ENCODE data around the gene FAM24B.
"Not testable (repeated sequence)": the region's sequence is repeated elsewhere in the genome, so short reads cannot be mapped to it uniquely, and the experiment has no call there.

FAM24B gene

DNA sequence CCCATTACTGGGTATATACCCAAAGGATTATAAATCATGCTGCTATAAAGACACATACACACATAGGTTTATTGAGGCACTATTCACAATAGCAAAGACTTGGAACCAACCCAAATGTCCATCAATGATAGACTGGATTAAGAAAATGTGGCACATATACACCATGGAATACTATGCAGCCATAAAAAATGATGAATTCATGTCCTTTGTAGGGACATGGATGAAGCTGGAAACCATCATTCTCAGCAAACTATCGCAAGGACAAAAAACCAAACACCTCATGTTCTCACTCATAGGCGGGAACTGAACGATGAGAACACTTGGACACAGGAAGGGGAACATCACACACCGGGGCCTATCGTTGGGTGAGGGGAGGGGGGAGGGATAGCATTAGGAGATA lies 21.3 kb downstream of the FAM24B start:
- not testable (repeated sequence) for DNase-seq

DNA sequence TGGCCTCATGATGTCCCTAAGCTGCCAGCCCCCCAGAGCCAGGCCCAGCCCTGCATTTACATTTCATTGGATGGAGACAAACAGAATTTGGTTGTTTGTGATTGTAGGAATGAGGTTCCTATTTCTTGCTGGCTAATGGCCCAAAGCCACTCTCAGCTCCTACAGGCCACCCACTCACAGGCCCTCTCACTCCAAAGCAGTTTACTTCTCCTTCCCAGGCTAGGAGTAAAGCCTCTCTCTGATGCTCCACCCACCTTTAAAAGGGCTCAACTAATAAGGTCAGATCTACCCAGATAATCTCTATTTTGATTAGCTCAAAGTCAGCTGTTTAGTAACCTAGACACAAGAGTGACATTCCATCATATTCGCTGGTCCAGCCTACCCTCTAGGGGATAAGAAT lies 22.5 kb downstream of the FAM24B start:
- no peak for DNase-seq

DNA sequence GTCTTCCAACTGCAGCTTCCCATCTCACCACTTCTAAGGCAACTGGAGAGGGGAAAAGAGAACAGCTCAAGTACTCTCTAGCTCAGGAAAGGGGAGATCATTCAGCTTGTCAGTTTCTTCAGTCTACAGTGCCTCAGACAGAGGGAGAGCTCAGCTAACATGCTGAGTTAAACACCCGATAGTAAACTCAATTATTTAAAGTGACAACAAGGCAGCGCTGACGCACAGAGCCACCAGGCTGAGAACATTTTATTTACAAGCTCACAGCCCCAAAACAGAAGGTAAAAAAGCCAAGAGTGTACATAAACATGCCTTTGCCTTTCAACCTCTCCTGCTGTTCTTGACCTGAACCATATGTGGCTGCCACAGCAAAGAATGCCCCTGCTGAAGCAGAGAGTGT lies 23.6 kb downstream of the FAM24B start:
- DNase-seq, result no peak

DNA sequence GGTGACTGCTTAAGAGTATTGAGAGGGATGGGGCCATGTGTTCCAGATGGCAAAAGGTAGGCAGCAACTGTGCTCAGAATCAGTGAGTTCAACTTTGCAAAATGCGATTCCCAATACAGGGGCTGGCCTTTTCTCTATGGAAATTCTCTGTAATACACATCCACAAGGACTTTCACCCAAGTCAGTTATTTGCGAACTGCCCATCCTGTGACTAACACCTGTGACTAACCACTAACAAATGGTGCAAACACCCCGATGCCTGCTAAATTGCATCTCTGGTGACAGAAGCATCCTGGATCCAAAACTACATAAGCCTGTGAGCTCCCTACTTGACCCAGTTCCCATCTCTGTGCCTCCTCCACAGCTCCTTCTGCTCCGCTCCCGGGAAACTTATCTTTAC lies 24.7 kb downstream of the FAM24B start:
- no peak for DNase-seq

GRCh38 chr10:122853665-122854313 lies 25.6 kb downstream of the FAM24B start:
- no peak for DNase-seq

GRCh38 chr10:122852261-122852660 lies 27.1 kb downstream of the FAM24B start:
- DNase-seq, result no peak

DNA sequence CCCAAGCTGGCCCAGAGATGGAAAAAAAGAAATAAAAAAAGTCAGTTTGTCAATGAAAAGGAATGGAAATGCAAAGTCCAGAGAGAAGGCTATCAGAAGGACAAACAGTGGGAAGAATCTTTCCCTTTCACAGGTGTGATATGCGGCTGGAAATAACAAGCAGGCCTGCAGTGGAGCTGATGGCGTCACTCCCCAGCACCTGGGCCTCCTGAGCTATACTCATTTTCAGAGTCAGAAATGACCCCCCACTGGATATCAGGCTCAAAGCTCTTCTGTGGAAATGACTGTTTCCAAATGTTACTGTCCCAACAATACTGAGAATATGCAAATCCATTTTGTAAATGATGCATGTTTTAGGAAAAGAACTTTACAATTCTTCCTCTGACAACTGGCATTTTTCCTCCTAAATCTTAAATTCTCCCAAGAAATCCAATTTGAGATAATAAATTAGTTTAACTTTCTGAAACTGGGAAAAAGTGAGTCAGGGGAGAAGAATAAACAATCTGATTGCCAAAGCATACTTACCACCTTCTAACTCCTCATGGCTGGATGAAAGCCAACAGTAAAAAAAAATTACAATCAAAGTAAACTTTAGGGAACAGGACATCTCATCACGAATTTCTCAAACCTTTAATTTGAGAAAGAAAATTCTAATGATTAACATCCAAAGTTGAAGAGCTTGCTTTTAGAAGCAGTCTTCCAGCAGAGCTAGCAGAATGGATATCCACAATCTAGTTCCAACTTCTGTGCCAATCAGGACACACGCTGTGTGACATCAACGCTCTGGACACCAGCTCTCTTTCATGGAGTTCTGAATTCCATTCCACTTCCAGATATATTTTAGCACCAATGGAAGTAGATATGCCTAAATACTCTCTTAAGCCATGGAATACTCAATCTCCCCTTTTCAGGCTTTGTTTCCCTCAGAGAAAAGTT lies 28.4 kb downstream of the FAM24B start:
- no peak for DNase-seq

GRCh38 chr10:122849900-122850605 lies 29.3 kb downstream of the FAM24B start:
- DNase-seq, result no peak

DNA sequence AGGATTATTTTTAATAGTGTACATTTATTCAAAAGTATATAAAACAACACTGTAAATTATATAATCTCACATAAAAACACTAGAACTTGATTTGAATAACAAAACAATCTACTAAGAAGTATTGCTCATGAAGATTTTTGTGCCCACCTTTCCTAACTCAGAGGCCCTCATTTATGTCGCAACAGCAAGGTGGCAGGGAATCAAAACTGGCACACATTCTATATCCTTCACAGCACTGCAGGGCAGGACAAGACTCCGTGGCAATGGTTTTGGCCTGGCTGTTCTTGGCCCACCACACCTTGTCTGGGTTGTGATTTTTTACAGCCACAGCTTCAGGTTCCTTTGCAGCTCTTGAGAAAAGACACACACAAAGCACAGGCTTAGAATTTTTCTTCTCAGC lies 30.3 kb downstream of the FAM24B start:
- no peak for DNase-seq

- no peak for DNase-seq
Measured at GRCh38 chr10:122847782-122848604, 31.4 kb downstream of the FAM24B start.

GRCh38 chr10:122845783-122846332 lies 33.5 kb downstream of the FAM24B start, which contains the start of gene CUZD1:
Gene CUZD1 (minus strand): TSS chr10:122845857. CDS start chr10:122845843, 14 bp downstream.
- DNase-seq, result no peak

DNA sequence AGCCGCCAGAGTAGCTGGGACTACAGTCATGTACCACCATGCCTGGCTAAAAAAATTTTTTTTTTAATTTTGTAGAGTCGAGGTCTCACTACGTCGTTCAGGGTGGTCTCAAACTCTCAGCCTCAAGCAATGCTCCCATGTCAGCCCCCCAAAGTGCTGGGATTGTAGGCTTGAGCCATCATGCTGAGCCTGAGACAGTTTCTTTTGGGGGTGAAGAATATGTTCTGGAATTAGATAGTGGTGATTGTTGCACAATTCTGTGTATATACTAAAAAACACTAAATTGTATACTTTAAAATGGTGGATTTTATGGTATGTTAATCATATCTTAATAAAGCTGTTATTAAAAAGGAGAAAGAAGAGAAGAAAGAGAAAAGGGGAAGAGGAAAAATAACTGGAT lies 35.2 kb downstream of the FAM24B start:
- DNase-seq, result no peak

DNA sequence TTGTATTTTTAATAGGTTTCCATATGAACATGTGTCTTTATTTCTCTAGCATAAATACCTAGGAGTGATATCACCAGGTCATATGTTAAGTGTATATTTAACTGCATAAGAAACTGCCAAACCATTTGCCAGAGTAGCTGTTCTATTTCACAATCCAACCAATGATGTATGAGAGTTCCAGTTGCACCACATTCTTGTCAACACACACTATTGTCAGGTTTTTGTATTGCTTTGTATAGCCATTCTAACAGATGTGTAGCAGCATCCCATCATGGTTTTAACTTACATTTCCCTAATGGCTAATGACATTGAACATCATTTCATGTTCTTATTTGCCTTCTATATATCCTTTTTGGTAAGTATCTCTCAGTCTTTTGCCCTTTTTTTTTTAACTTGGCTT lies 37.8 kb downstream of the FAM24B start:
- DNase-seq, result no peak

GRCh38 chr10:122839505-122839904 lies 39.9 kb downstream of the FAM24B start:
- DNase-seq, result no peak

GRCh38 chr10:122838880-122839279 lies 40.5 kb downstream of the FAM24B start:
- no peak for DNase-seq

DNA sequence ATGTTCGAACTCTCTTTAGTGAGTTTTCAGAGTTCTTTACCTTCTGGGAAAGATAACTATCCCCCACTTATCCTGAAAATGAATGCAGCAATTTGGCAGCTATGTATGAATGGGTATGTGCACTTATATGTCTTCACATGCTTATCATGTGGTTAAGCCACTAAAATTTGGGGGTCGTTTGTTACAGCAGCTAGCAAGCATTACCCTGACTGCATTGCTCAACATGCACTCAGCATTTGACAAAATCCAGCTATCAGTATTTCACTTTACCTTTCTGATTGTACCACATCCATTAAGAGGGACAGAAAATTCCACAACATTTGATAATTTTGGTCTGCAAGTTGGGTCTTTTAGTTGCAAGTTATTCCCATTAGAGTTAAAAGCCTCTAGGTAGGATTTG lies 43.5 kb downstream of the FAM24B start:
- DNase-seq, result no peak

DNA sequence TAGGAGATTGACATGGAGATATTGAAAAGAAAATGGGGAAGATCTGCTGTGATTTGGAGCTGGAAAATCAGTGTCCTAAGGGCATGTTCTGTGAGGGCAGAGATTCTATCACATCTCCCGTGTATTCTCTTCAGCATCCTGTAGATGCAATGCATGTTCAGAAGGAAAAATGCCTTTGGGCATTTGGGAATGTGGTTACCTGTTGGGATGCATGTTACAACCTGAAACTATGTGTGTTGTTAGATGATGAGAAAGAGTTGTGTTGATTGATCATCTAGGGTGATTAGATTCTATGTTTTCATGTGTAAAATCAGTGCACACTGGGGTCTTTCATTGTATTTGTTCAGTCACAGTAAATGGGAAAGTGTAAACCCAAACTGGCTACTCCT lies 48.4 kb downstream of the FAM24B start:
- no peak for DNase-seq

DNA sequence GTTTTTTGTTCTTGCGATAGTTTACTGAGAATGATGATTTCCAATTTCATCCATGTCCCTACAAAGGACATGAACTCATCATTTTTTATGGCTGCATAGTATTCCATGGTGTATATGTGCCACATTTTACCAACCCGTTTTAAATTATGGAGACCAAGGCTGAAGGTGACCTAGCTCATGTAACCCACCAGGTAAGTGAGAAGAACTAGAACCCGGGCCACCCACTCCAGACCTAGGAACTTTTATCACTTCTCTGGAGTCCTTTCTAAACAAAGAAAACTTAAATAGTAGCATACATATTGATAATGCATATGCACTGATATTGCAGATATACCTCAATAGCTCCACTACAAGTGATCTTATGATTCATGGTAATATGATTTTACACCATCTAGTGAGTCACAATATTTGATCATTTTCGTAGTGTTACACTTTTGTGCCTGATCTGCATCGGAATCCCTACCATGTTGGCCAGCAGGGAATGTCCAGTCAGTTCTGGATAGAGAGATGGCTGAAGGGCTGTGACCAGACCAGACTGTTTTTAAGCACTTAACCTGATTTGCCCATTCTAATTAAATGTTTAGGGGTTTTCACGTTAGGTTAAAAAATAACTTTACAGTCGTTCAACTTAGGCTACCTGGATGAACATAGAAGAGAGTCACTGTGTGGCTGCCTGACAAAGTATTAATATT lies 49.0 kb downstream of the FAM24B start:
- DNase-seq, result no peak

DNA sequence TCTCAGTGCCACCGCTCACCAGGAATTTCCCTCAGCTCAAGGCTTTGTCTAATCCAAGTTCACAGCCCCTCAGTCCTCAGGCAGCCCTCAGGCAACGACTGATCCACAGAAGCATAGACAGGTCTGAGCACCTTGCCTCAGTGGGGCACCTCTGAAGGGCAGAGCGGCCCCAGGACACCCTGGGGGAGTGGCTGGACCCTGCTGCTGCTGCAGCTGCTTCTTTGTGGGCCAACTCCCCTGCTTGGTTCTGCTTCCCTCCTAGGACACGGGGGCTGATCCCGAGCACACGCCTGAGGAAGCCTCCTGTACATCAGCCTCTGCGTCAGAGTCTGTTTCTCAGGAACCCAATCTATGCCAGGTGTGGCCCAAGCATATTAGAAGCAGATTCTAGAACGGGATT lies 49.9 kb downstream of the FAM24B start:
- no peak for DNase-seq

DNA sequence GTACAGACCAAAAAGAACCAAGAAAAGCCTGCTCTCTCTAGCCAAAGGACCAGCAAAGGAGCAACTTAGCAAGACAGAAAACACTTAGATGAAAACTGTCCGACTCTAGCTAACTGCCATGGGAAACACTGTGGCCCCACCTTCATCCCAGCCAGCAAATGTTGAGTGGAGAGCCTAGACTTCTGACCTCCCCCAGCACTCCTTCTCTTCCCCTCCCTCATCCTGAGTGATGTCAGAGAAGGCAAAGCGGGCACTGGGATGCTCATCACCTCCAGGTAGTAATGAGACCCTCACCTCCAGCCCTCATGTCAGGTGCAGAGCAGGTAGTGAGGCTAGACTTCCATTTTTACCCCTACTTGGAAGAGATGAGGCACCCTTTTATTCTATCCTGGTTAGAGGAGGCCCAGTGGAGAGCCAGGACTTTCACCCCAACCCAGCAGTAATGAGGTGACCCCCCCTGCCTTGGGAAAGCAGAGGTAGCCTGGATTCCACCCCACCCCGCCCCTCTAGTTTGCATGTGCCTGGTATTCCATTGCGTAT lies 50.6 kb downstream of the FAM24B start:
- no peak for DNase-seq

DNA sequence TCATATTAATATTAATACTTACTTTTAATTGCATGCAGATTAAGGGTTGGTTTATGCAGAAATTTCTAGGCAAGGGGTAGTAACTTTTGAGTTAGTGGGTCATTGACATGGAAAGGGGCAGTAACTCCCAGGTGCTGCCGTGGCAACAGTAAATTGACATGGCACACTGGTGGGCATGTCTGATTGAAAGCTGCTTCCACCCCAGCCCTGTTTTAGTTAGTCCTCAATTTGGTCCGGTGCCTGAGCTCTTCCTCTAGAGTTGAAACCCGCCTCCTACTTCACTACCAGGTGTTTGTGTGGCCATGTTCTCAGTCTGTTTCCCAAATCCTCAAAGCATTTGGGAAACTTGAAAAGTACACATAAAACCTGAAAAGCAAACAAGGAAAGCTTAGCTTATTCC lies 52.1 kb downstream of the FAM24B start:
- DNase-seq, result no peak

Data from activated CD4-positive, alpha-beta T cell treated with anti-CD3 and anti-CD28 coated beads for 4 hours (primary cell).